ENCODE results near the gene MTHFSD.

- no peak for TF ChIP-seq CTCF (IDR thresholded peaks at IDR 0.05; ENCODE audit: poor library complexity, severe bottlenecking)
- no peak for TF ChIP-seq POLR2AphosphoS5 (IDR thresholded peaks at IDR 0.05)
Observed at GRCh38 chr16:86595983-86596605, 41.1 kb upstream of the MTHFSD start.
